Stimulated activated CD4-positive, alpha-beta T cell treated with anti-CD3 and anti-CD28 coated beads, Interleukin-15, amount 100 ng/mL, for 1 hour (primary cell): ENCODE measurements around the gene CDHR1.
A peak's percentile ranks its signal among the peaks of the same experiment; 100 is the strongest.

Source experiments
- DNase-seq, 2 donors: peaks; one replicate each; pipeline ENCODE4 v3.0.0-alpha.2; 2020; ENCODE audit warnings: low read depth in 1 of 2, low spot score in 1 of 2

CDHR1 gene

GRCh38 chr10:84261236-84261915, 67.0 kb downstream of the CDHR1 start:
- no peak for DNase-seq

- DNase-seq = no peak
These were observed 68.0 kb downstream of the CDHR1 start for GRCh38 chr10:84262190-84262956.

- no peak for DNase-seq
These were observed 69.4 kb downstream of the CDHR1 start for GRCh38 chr10:84263716-84264115.

- peak; percentile 27 to 56 for DNase-seq
These were observed 70.3 kb downstream of the CDHR1 start for GRCh38 chr10:84264611-84265141.

- DNase-seq = no peak
These were observed 71.1 kb downstream of the CDHR1 start for GRCh38 chr10:84265418-84265817.

GRCh38 chr10:84267503-84268126, 73.3 kb downstream of the CDHR1 start:
- peak; percentile 25 to 57 for DNase-seq

GRCh38 chr10:84269162-84269561, 74.8 kb downstream of the CDHR1 start:
- DNase-seq = no peak
